Measurements from ENCODE around the gene GPR78.

Gene GPR78

DNA sequence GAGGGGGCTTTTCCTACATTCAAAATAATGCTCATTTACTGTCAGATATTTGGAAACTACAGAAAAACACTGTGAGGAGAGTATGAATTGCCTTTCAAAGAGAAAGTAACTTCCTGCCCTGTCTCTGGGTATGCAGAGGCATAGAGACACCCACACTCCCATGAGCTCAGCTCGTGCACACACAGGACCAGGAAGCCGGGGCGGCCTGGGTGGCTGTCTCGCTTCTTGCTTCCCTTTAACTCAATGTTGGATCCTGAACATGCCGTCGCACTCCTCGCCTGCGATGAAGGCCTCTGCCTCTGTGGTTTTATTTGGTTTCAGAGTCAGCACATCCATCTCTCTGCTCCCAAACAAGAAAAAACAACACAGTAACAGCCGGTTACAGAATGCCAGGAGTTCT, 40.1 kb upstream of the GPR78 start:
- Histone ChIP-seq H2AFZ (ENCODE audit: low read length, unreplicated experiment) (no peak overlapping the region), H3K79me2 (ENCODE audit: control insufficient read depth, insufficient read depth, low read length, unreplicated experiment) (no peaks in the 10 kb centered on the region), H3K36me3 (ENCODE audit: insufficient read depth, low read length) (no peaks in the 10 kb centered on the region), H3K27ac (ENCODE audit: low read depth, low read length) (no peak overlapping the region), H3K4me1 (ENCODE audit: control insufficient read depth, insufficient read depth, low read length, unreplicated experiment) (peaks cover 35% of the 10 kb centered on the region), H3K27me3 (ENCODE audit: insufficient read depth, low read length) (no peaks in the 10 kb centered on the region), H3K4me3 (ENCODE audit: low read depth, low read length) (no peak overlapping the region)

DNA sequence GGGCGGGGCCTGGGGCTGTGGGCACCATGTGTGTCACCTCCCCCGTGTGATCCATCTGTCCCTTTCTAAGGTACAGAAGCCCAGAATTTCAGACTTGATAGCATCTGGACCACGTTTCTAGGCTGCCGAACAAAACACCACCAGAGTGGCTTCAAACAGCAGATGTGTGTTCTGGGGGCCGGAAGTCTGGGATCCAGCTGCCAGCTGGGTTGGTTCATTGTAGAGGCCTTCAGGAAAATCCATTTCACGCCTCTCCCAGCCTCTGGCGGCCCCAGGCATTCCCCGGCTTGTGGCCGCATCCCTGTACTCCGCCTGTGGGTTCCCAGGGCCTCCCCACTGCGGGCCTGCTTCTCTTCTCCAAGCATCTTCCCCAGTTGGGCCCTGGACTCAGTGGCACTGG, 39.6 kb upstream of the GPR78 start:
- no peak overlapping the region for H3K4me3 ChIP-seq (ENCODE audit: low read depth, low read length)
- H3K79me2 ChIP-seq (ENCODE audit: control insufficient read depth, insufficient read depth, low read length, unreplicated experiment), result no peaks in the 10 kb centered on the region
- peaks cover 35% of the 10 kb centered on the region for H3K4me1 ChIP-seq (ENCODE audit: control insufficient read depth, insufficient read depth, low read length, unreplicated experiment)
- H3K27me3 ChIP-seq (ENCODE audit: insufficient read depth, low read length), result no peaks in the 10 kb centered on the region
- no peak overlapping the region for H3K27ac ChIP-seq (ENCODE audit: low read depth, low read length)
- no peaks in the 10 kb centered on the region for H3K36me3 ChIP-seq (ENCODE audit: insufficient read depth, low read length)
- no peak overlapping the region for H2AFZ ChIP-seq (ENCODE audit: low read length, unreplicated experiment)

DNA sequence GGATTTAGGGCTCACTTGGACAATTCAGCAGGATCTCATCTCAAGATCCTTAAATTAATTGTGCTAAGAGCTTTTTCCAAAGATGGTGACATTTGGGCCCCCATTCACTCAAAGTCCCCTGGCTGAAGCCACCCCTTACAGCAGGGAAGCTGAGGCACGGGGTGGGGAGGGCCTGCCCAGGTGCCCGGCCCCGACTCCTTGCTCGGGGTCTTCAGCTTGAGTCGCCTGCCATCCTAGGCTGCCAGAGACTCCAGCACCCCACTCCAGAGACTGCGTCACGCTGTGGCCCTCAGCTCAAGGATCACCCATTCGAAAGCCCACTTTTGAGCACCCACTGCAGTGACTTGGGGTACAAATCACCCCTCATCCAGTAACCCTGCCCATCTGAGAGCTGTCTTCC, 39.2 kb upstream of the GPR78 start:
- Histone ChIP-seq H2AFZ (ENCODE audit: low read length, unreplicated experiment) (no peak overlapping the region), H3K4me1 (ENCODE audit: control insufficient read depth, insufficient read depth, low read length, unreplicated experiment) (peaks cover 35% of the 10 kb centered on the region), H3K79me2 (ENCODE audit: control insufficient read depth, insufficient read depth, low read length, unreplicated experiment) (no peaks in the 10 kb centered on the region), H3K36me3 (ENCODE audit: insufficient read depth, low read length) (no peaks in the 10 kb centered on the region), H3K4me3 (ENCODE audit: low read depth, low read length) (no peak overlapping the region), H3K27me3 (ENCODE audit: insufficient read depth, low read length) (no peaks in the 10 kb centered on the region), H3K27ac (ENCODE audit: low read depth, low read length) (no peak overlapping the region)

DNA sequence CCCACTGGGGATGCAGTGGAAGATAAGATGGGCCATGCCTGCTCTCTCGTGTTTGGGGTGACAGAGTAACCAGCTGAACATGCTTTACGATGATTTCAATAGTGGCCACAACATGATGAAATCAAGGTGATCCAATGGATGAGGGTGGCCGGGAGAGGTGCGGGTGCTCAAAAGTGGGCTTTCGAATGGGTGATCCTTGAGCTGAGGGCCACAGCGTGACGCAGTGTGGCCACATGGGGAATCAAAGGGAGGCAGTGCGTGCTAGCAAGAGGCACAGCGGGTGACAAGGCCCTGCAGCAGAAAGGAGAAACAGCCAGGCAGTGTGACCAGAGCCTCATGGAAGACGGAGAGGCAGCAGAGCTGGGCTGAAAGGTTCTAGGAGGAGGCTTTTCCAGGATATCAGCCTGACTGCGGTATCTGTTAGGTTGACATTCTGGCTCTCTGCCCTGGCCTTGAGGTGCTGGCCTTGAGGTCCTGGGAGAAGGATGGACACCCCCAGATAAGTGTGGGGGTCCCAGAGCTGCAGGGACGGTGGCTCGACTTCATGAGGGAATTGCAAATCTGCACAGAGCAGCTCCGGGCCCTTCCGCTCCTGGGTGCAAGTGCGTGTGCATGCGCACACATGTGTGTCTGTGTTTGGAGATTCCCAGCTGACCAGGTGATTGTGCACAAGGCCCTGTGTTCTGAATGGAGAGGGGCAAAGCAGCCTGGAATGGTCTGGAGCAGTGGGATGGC, 38.0 kb upstream of the GPR78 start:
- peaks cover 35% of the 10 kb centered on the region for H3K4me1 ChIP-seq (ENCODE audit: control insufficient read depth, insufficient read depth, low read length, unreplicated experiment)
- no peaks in the 10 kb centered on the region for H3K36me3 ChIP-seq (ENCODE audit: insufficient read depth, low read length)
- H3K27me3 ChIP-seq (ENCODE audit: insufficient read depth, low read length), result no peaks in the 10 kb centered on the region
- H2AFZ ChIP-seq (ENCODE audit: low read length, unreplicated experiment), result no peak overlapping the region
- no peak overlapping the region for H3K27ac ChIP-seq (ENCODE audit: low read depth, low read length)
- no peak overlapping the region for H3K4me3 ChIP-seq (ENCODE audit: low read depth, low read length)
- no peaks in the 10 kb centered on the region for H3K79me2 ChIP-seq (ENCODE audit: control insufficient read depth, insufficient read depth, low read length, unreplicated experiment)

DNA sequence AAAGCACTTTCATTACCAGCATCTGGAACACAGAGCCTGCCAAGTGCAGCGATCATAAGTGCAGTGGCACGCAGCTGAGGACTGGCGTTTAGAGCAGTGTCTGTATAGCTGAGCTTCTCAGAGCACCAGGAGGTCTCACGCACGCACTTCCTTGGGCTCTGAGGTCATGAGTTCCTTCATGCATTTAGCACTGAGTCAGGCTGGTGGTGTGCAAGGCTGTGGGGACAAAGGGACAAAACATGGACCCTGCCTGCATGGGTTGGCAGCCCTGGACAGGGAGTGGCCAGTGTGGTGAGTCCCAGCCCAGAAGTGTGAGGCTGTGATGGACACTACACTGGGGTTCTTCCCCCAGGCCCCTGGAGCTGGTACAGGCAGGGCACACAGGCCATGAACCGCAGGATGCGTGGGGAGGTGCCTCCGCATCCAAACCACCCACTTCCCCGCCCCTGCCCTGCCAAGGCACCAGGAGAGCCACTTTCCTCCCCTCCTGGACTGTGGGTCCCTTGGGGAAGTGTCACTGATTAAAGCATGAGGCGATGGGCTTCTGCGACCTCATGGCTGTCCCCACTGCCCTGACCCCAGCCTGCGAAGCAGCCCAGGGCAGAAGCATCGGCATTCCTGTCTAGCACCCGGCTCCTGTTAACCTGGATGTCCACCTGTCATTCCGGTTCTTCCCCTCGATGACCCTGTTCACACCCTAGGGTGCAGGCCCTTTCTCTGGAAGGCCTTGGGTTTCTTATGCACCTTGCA, 37.2 kb upstream of the GPR78 start:
- no peaks in the 10 kb centered on the region for H3K27me3 ChIP-seq (ENCODE audit: insufficient read depth, low read length)
- no peaks in the 10 kb centered on the region for H3K36me3 ChIP-seq (ENCODE audit: insufficient read depth, low read length)
- H2AFZ ChIP-seq (ENCODE audit: low read length, unreplicated experiment), result no peak overlapping the region
- peaks cover 35% of the 10 kb centered on the region for H3K4me1 ChIP-seq (ENCODE audit: control insufficient read depth, insufficient read depth, low read length, unreplicated experiment)
- no peak overlapping the region for H3K27ac ChIP-seq (ENCODE audit: low read depth, low read length)
- H3K79me2 ChIP-seq (ENCODE audit: control insufficient read depth, insufficient read depth, low read length, unreplicated experiment), result no peaks in the 10 kb centered on the region
- H3K4me3 ChIP-seq (ENCODE audit: low read depth, low read length), result no peak overlapping the region

DNA sequence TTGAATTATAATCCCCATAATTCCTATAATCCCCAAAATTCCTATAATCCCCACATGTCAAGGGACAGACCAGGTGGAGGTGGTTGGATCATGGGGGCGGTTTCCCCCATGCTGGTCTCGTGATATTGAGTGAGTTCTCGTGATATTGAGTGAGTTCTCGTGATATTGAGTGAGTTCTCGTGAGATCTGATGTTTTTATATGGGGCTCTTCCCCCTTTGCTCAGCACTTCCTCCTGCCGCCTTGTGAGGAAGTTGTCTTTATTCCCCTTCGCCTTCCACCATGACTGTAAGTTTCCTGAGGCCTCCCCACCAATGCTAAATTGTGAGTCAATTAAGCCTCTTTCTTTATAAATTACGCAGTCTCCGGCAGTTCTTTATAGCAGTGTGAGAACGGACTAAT, 36.6 kb upstream of the GPR78 start:
- H2AFZ ChIP-seq (ENCODE audit: low read length, unreplicated experiment), result no peak overlapping the region
- H3K4me1 ChIP-seq (ENCODE audit: control insufficient read depth, insufficient read depth, low read length, unreplicated experiment), result peaks cover 28% of the 10 kb centered on the region
- H3K27me3 ChIP-seq (ENCODE audit: insufficient read depth, low read length), result no peaks in the 10 kb centered on the region
- no peak overlapping the region for H3K27ac ChIP-seq (ENCODE audit: low read depth, low read length)
- H3K79me2 ChIP-seq (ENCODE audit: control insufficient read depth, insufficient read depth, low read length, unreplicated experiment), result no peaks in the 10 kb centered on the region
- no peak overlapping the region for H3K4me3 ChIP-seq (ENCODE audit: low read depth, low read length)
- no peaks in the 10 kb centered on the region for H3K36me3 ChIP-seq (ENCODE audit: insufficient read depth, low read length)

DNA sequence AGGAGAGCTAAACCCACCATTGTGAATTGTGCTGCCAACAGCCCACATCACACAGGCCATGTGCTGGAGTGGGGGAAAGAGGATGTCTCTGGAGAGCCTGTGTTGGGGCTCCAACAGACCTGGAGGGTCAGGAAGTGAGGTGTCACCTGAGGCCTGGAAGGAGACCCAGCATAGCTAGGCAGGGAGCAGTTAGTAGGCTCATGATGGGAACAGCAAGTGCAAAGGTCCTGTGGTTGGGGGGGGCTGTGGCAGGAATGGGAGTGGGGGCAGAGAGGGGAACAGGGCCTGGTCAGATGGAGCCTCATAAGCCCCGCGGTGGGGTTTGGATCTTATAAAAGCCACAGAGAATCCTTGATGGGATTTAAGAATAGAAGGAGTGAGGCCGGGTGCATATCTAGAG, 35.9 kb upstream of the GPR78 start:
- H3K4me3 ChIP-seq (ENCODE audit: low read depth, low read length), result no peak overlapping the region
- no peak overlapping the region for H3K27ac ChIP-seq (ENCODE audit: low read depth, low read length)
- no peaks in the 10 kb centered on the region for H3K79me2 ChIP-seq (ENCODE audit: control insufficient read depth, insufficient read depth, low read length, unreplicated experiment)
- H3K36me3 ChIP-seq (ENCODE audit: insufficient read depth, low read length), result no peaks in the 10 kb centered on the region
- no peaks in the 10 kb centered on the region for H3K27me3 ChIP-seq (ENCODE audit: insufficient read depth, low read length)
- peaks cover 22% of the 10 kb centered on the region for H3K4me1 ChIP-seq (ENCODE audit: control insufficient read depth, insufficient read depth, low read length, unreplicated experiment)
- no peak overlapping the region for H2AFZ ChIP-seq (ENCODE audit: low read length, unreplicated experiment)

DNA sequence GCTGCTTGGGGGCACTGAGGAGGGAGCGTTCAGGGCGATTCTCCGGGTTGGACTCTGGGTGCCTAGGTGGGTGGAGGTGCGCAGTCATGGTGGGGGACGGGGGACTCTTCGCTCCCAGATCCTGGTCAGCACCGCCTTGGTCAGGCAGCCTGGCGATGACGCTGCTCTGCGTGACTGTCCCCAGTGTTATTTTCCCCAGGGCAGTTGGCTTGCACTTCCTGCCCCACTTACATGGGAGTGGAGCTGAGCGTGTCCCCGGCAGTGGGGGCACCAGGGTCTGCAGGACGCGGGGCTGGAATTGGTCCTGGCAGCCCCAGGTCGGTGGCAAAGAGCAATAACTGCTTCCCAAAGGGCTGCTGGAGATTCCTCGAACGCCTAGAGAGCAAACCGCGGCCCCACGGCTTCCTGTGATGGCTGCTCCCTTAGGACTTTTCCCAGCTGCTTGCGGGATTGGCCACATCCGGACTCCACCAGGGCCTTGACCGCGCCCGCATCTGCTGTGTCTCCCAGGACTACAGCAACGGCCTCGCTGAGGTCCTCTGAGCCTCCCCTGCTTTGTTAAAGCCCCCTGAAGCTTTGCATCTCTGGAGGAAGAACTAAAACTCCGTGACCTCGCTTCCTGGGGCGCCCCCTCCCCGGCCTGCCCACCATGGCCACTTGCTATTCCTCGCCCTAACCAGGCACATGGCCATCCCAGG, 35.3 kb upstream of the GPR78 start:
- no peaks in the 10 kb centered on the region for H3K27me3 ChIP-seq (ENCODE audit: insufficient read depth, low read length)
- H3K27ac ChIP-seq (ENCODE audit: low read depth, low read length), result no peak overlapping the region
- H2AFZ ChIP-seq (ENCODE audit: low read length, unreplicated experiment), result no peak overlapping the region
- H3K4me1 ChIP-seq (ENCODE audit: control insufficient read depth, insufficient read depth, low read length, unreplicated experiment), result peaks cover 16% of the 10 kb centered on the region
- H3K36me3 ChIP-seq (ENCODE audit: insufficient read depth, low read length), result no peaks in the 10 kb centered on the region
- no peak overlapping the region for H3K4me3 ChIP-seq (ENCODE audit: low read depth, low read length)
- no peaks in the 10 kb centered on the region for H3K79me2 ChIP-seq (ENCODE audit: control insufficient read depth, insufficient read depth, low read length, unreplicated experiment)

DNA sequence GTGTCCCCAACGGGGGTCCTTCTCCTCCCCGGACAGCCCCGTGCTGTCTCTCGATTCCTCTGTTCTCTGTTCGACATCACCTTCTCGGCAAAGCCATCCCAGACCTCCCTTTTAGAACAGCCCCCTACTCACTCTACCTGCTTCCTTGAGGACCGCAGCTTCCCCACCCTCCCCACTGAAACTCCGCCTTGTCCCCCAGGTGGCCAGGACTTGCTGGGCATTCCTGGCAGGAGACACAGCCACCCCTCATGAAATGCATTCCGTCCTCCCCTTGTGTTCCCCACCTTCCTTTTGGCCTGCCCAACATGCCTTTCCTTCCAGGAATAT, 34.8 kb upstream of the GPR78 start:
- Histone ChIP-seq H3K27me3 (ENCODE audit: insufficient read depth, low read length) (no peaks in the 10 kb centered on the region), H3K4me1 (ENCODE audit: control insufficient read depth, insufficient read depth, low read length, unreplicated experiment) (peaks cover 12% of the 10 kb centered on the region), H3K27ac (ENCODE audit: low read depth, low read length) (no peak overlapping the region), H3K79me2 (ENCODE audit: control insufficient read depth, insufficient read depth, low read length, unreplicated experiment) (no peaks in the 10 kb centered on the region), H2AFZ (ENCODE audit: low read length, unreplicated experiment) (no peak overlapping the region), H3K36me3 (ENCODE audit: insufficient read depth, low read length) (no peaks in the 10 kb centered on the region), H3K4me3 (ENCODE audit: low read depth, low read length) (no peak overlapping the region)

DNA sequence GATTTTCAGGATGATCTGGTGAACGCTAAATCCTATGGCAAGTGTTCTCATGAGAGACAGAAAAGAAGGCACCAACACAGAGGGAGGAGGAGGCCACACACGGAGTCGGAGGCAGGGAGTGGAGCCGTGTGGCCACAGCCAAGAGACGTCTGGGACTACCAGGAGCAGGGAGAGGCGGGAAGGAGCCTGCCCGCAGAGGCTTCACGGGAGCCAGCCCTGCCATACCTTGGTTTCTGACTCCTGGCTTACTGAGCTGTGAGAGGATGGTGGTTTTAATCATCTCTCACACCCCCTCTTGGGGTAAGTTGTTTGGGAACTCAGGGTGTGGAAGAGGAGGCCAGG, 33.5 kb upstream of the GPR78 start:
- H3K79me2 ChIP-seq (ENCODE audit: control insufficient read depth, insufficient read depth, low read length, unreplicated experiment), result no peaks in the 10 kb centered on the region
- peaks cover 12% of the 10 kb centered on the region for H3K4me1 ChIP-seq (ENCODE audit: control insufficient read depth, insufficient read depth, low read length, unreplicated experiment)
- H3K36me3 ChIP-seq (ENCODE audit: insufficient read depth, low read length), result no peaks in the 10 kb centered on the region
- no peaks in the 10 kb centered on the region for H3K27me3 ChIP-seq (ENCODE audit: insufficient read depth, low read length)
- H3K27ac ChIP-seq (ENCODE audit: low read depth, low read length), result no peak overlapping the region
- no peak overlapping the region for H2AFZ ChIP-seq (ENCODE audit: low read length, unreplicated experiment)
- no peak overlapping the region for H3K4me3 ChIP-seq (ENCODE audit: low read depth, low read length)

Measured in ACC112 (cell line).